ENCODE data around the gene NYAP2.

The NYAP2 gene

GRCh38 chr2:225379856-225380255, 19.7 kb upstream of the NYAP2 start:
- no peak for TF ChIP-seq CTCF (IDR thresholded peaks at IDR 0.05)
- no peak for DNase-seq (ENCODE audit: low spot score)
- Histone ChIP-seq H3K27ac (no peak overlapping the region), H3K4me3 (no peak overlapping the region)

GRCh38 chr2:225381609-225382008, 17.9 kb upstream of the NYAP2 start:
- DNase-seq (ENCODE audit: low spot score): no peak
- TF ChIP-seq CTCF (IDR thresholded peaks at IDR 0.05): no peak
- Histone ChIP-seq H3K27ac (no peak overlapping the region), H3K4me3 (no peak overlapping the region)

- no peak for DNase-seq (ENCODE audit: low spot score)
- TF ChIP-seq CTCF (IDR thresholded peaks at IDR 0.05): no peak
- no peak overlapping the region for H3K4me3 ChIP-seq
- no peak overlapping the region for H3K27ac ChIP-seq
Observed at GRCh38 chr2:225398372-225398771, 1.1 kb upstream of the NYAP2 start.

GRCh38 chr2:225400060-225400511, 576 bp downstream of the NYAP2 start:
- no peak for TF ChIP-seq CTCF (IDR thresholded peaks at IDR 0.05)
- DNase-seq (ENCODE audit: low spot score): no peak
- Histone ChIP-seq H3K27ac (no peak overlapping the region), H3K4me3 (no peak overlapping the region)

GRCh38 chr2:225400546-225401400, 1.3 kb downstream of the NYAP2 start:
- TF ChIP-seq CTCF (IDR thresholded peaks at IDR 0.05): no peak
- no peak overlapping the region for H3K27ac ChIP-seq
- no peak overlapping the region for H3K4me3 ChIP-seq
- no peak for DNase-seq (ENCODE audit: low spot score)

- Histone ChIP-seq H3K27ac (no peak overlapping the region), H3K4me3 (no peak overlapping the region)
- no peak for TF ChIP-seq CTCF (IDR thresholded peaks at IDR 0.05)
- no peak for DNase-seq (ENCODE audit: low spot score)
Observed at GRCh38 chr2:225402210-225402776, 2.8 kb downstream of the NYAP2 start.

- no peak overlapping the region for H3K27ac ChIP-seq
- no peak for DNase-seq (ENCODE audit: low spot score)
- no peak overlapping the region for H3K4me3 ChIP-seq
- no peak for TF ChIP-seq CTCF (IDR thresholded peaks at IDR 0.05)
Observed at GRCh38 chr2:225411452-225411851, 11.9 kb downstream of the NYAP2 start.
